NT2/D1 (cell line): Measurements from ENCODE around the gene CD248.

ENCODE experiments used
- DNase-seq: peaks from one replicate; pipeline ENCODE4 v3.0.0-alpha.2; 2011; ENCODE audit warnings: low read depth, low spot score
- H3K27me3 ChIP-seq: 2 replicates; pipeline ENCODE4 v1.6.0; 2011; ENCODE audit warnings: mild to moderate bottlenecking; ENCODE audit not compliant: insufficient read length, insufficient read depth
- H3K36me3 ChIP-seq: 2 replicates; pipeline ENCODE4 v1.6.1; 2011; ENCODE audit warnings: mild to moderate bottlenecking, low read length, mixed read lengths; ENCODE audit not compliant: insufficient read depth, insufficient read length
- H3K4me1 ChIP-seq: 2 replicates; pipeline ENCODE4 v1.5.1; 2011; ENCODE audit not compliant: insufficient read depth, insufficient read length
- H3K4me3 ChIP-seq: 2 replicates; pipeline ENCODE4 v1.5.1; 2011; ENCODE audit warnings: low read depth; ENCODE audit not compliant: insufficient read length
- H3K9ac ChIP-seq: 2 replicates; pipeline ENCODE4 v1.6.0; 2011; ENCODE audit warnings: low read depth; ENCODE audit not compliant: insufficient read length
- H3K9me3 ChIP-seq: 2 replicates; pipeline ENCODE4 v1.5.1; 2011; ENCODE audit warnings: mild to moderate bottlenecking, low read length; ENCODE audit not compliant: insufficient read depth
- SUZ12 ChIP-seq: IDR thresholded peaks from 2 replicates; pipeline ENCODE4 v1.6.1; 2011; ENCODE audit not compliant: insufficient read length, insufficient read depth; ENCODE audit errors: extremely low read depth
- YY1 ChIP-seq: IDR thresholded peaks from 2 replicates; pipeline ENCODE4 v1.6.1; 2011; ENCODE audit not compliant: insufficient read length, insufficient read depth
- ZNF274 ChIP-seq: IDR thresholded peaks from 2 replicates; pipeline ENCODE4 v1.6.1; 2011; ENCODE audit warnings: mild to moderate bottlenecking, low read depth, low read length

The CD248 gene

DNA sequence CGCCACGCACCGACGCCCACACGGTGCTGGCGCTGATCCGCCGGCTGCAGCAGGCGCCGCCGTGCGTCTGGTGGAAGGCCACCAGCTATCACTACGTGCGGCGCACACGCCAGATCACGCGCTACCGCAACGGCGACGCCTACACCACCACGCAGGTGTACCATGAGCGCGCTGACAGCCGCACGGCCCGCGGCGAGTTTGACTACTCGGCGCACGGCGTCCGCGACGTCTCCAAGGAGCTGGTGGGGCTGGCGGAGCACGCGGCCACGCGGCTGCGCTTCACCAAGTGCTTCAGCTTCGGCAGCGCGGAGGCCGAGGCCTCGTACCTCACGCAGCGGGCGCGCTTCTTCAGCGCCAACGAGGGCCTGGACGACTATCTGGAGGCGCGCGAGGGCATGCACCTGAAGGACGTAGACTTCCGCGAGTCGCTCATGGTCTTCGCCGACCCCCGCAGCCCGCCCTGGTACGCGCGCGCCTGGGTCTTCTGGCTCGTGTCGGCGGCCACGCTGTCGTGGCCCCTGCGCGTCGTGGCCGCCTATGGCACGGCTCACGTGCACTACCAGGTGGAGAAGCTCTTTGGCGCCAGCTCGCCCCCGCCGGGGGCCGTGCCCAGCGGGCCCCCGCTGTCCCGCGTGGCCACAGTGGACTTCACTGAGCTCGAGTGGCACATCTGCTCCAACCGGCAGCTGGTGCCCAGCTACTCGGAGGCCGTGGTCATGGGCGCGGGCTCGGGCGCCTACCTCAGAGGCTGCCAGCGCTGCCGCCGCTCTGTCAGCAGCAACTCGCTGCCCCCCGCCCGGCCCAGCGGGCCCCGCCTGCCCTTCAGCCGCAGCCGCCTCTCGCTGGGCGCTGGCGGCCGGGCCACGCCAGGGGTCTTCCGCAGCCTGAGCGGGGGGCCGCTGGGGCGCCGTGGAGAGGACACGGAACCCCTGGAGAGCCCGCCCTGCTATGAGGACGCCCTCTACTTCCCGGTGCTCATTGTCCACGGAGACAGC, 21.9 kb downstream of the CD248 start:
- Histone ChIP-seq H3K36me3 (no peaks in the 10 kb centered on the region), H3K27me3 (peaks cover 51% of the 10 kb centered on the region)

DNA sequence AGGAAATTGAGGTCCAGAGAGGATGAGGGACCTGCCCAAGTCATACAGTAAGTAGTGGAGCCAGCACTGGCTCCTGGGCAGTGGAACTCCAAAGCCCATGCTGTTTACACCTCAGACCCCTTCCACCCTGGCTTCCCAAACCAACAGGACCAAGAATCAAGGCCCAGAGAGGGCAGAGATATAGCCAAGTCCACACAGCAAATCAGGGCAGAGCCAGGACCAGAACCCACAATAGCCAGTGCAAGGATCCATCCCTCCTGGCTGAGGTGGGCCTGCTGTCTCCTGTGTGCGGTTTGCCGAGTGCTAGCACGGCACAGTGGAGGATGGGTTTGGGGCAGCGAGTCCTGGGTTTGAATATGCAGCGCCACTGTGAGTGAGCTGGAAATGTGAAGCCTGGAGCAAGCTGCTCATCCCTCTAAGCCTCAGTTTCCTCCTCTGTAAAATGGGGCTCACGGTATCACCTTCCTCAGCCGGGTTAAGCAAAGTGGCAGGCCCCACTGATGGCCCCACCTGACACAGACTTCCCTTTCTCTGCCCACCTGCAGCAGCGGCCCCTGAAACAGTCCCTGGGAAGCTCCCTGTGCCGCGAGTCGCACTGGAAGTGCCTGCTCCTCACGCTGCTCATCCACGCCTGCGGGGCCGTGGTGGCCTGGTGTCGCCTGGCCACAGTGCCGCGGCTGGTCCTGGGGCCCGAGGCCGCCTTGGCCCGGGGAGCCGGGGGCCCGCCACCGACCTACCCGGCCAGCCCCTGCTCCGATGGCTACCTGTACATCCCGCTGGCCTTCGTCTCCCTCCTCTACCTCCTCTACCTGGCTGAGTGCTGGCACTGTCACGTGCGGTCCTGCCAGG, 22.8 kb downstream of the CD248 start:
- Histone ChIP-seq H3K27me3 (peaks cover 55% of the 10 kb centered on the region), H3K4me3 (no peak overlapping the region), H3K36me3 (no peaks in the 10 kb centered on the region), H3K9me3 (no peaks in the 10 kb centered on the region), H3K9ac (no peak overlapping the region), H3K4me1 (peaks cover 34% of the 10 kb centered on the region)
- TF ChIP-seq ZNF274 (no peak), YY1 (no peak), SUZ12 (no peak)
- DNase-seq: no peak

More for the DNA sequence above, 21.9 kb downstream of the CD248 start:
- Histone ChIP-seq H3K9me3 (no peaks in the 10 kb centered on the region), H3K4me1 (peaks cover 31% of the 10 kb centered on the region), H3K4me3 (no peak overlapping the region), H3K9ac (no peak overlapping the region)
- no peak for DNase-seq
- TF ChIP-seq YY1: no peak
- no peak for TF ChIP-seq ZNF274
- no peak for TF ChIP-seq SUZ12

DNA sequence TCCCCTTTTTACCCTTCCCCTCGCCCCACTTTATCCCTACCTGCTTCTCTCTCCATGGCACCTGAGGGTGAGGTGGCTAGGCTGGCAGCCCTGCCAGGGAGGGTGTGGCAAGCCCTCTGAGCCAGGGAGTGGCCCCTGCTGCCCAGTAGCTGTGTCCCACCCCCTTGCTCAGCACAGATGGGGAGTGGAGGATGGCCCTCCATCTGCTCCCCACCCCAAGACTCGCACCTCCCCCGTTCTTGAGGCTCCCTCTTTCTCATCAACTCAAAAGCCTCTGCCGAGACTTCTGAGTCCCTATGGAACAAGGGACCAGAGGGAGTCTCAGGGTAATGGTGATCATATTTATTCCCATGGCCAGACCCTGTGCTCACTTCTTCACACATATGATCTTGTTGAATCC, 23.5 kb downstream of the CD248 start:
- no peak for DNase-seq
- no peaks in the 10 kb centered on the region for H3K9me3 ChIP-seq
- peaks cover 34% of the 10 kb centered on the region for H3K4me1 ChIP-seq
- H3K4me3 ChIP-seq: no peak overlapping the region
- no peak overlapping the region for H3K9ac ChIP-seq
- no peak for TF ChIP-seq SUZ12
- no peak for TF ChIP-seq ZNF274
- no peak for TF ChIP-seq YY1
- H3K27me3 ChIP-seq: peaks cover 55% of the 10 kb centered on the region
- no peaks in the 10 kb centered on the region for H3K36me3 ChIP-seq

DNA sequence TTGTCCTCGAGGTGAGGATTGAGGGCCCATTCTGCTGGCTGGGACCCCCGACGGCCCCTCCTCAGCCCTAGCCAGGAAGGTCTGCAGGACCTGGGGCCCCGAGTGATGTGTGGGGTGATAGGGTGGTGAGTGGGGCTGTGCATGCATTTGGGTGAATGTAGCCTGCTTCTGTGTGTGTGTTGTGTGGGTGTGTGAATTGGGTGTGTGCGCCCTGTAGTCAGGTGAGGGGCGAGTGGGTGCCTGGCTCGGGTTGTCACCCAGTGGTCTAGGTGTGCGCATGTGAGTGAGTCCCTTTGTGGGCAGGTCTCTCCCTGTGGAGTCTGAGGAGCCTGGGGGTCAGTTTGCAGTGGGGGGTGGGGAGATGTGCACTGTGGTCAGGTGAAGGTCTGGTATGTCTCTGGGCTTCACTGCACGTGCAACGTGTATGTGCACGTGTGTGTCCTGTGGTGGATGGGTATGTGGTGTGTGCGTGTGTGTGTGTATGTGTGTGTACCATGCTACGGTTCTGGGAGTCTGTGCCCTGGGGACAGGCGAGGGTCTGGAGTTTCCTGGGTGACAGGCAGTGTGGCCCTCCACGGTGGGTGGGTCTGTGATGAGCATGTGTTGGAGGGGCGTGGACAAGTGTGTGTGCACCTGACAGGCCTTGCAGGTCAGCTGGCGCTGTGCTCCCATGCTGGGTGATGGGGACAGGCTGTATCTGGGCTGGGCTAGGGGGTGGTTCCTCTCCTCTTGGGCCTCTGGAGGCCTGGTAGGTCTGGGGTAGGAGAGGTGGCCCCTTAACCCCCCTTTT, 24.1 kb downstream of the CD248 start:
- peak overlapping the region; percentile 10 for H3K4me3 ChIP-seq

DNA sequence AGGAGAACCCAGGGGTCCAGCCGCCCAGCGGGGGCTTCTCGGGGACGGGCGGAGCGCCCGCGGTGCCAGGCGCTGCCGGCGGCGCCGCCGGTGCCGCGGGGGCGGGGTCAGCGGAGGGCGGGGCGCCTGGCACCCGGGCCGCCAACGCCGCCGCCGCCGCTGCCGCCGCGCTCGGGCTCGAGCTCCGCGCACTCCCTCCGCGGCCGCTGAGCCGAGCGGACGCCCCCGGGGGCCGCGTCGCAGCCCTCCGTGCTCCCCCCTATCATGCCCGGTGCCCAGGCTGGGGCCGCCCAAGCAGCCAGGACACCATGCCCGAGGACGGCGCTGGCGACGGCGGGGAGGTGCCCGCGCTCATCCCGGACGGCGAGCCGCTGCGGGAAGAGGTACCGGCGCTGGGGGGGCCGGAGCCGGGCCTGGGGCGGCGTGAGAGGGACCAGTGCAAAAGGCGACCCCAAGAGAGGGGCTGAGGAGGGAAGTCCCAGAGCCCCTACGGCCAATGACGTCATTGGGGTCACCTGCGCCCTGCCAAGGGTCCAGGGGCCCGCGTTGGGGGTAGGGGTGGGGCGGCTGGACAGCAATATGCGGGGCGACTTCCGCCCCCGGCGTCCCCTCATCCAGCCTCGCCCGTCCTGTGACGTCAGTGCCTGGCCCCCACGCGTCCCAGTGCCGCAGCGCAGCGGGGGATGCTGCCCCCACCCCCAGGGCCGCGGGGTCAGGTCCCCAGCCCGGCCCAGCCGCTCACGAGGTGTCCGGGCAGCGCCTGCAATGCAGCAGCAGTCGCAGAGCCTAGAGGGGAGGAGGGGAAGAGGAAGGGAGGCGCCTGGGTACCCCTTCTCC, 24.9 kb downstream of the CD248 start, which contains the start of gene TMEM151A:
Gene TMEM151A, plus strand, starts transcription at position 189 of the 837 bp plus-strand sequence. Its CDS starts 120 bp downstream, at position 309.
- H3K27me3 ChIP-seq: peaks cover 55% of the 10 kb centered on the region
- peak within 1 kb of the TSS; percentile 73 for H3K9ac ChIP-seq
- peak within 1 kb of the TSS; percentile 41 for H3K4me3 ChIP-seq
- no peak for TF ChIP-seq YY1
- H3K36me3 ChIP-seq: peaks cover 10% of the 10 kb centered on the region
- H3K9me3 ChIP-seq: no peaks in the 10 kb centered on the region
- peaks cover 36% of the 10 kb centered on the region for H3K4me1 ChIP-seq
- no peak for DNase-seq

More for the DNA sequence above, 24.1 kb downstream of the CD248 start:
- TF ChIP-seq YY1: no peak
- TF ChIP-seq SUZ12: no peak
- TF ChIP-seq ZNF274: no peak
- H3K27me3 ChIP-seq: peaks cover 55% of the 10 kb centered on the region
- H3K9ac ChIP-seq: peak overlapping the region; percentile 26
- no peak for DNase-seq
- peaks cover 3% of the 10 kb centered on the region for H3K36me3 ChIP-seq
- H3K9me3 ChIP-seq: no peaks in the 10 kb centered on the region
- H3K4me1 ChIP-seq: peaks cover 37% of the 10 kb centered on the region

DNA sequence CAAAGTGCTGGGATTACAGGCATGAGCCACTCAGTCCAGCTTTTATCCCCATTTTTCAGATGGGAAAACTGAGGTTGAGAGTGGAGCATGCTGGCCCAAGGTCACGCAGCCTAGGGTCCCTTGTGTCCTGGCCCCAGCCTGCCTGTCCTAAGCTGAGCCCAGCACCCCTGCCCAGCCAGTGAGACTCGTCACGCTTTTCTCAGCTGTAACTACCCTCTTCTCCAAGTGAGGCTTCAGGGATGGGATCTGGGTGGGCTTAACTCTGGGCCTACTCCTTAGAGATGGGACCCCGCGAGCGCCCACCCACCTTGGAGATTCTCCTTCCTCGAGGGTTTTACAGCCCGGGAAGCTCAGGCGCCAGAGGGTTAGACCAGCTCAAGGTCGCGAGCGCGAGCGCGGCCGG, 25.5 kb downstream of the CD248 start:
- DNase-seq: no peak
- Histone ChIP-seq H3K4me1 (peaks cover 30% of the 10 kb centered on the region), H3K36me3 (peaks cover 16% of the 10 kb centered on the region), H3K9ac (peak overlapping the region; percentile 73), H3K27me3 (peaks cover 55% of the 10 kb centered on the region), H3K9me3 (no peaks in the 10 kb centered on the region), H3K4me3 (peak overlapping the region; percentile 41)
- TF ChIP-seq SUZ12 (no peak), ZNF274 (no peak), YY1 (no peak)
